ENCODE results near the gene IL1R1.

The IL1R1 gene

DNA sequence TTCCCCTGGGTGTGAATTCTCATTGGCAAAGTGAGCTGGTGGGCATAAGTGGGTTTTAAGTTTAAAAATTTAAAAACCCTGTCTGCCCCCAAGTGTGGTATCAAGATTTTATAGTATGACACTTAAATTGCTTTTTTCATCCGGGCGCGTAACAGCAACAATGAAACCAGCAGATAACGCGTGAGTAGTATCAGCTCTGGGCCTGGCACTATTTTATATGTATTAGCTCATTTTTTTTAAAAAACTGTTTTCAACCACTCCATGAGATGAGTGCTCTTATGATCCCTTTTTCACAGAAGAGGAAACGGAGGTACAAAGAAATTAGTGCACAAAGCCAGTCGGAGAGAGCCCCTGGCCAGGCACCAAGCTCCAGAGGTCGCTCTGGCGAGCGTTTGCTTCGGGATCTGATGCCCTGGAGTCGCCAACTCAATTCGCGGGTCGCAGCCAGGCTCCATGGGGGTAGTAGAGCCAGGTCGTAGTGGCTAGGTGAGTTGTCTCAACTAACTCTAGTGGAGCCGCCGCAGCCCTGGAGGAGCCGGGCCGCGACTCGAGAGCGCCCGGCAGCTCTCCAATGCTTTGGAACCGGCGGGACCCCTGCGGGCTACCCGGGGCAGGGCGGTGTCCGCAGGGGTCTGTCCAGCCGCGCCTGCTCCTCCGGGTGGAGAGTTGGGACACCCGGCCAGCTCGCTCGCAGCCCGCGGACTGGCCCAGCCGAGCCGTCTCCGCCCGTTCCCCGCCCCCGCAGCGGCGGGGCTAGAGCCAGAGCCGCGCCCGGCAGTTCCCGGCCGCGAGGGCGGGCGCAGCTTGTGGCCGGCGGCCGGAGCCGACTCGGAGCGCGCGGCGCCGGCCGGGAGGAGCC, at the start of gene IL1R1:
Gene IL1R1, plus strand, starts transcription at position 777 of the 859 bp plus-strand sequence. CDS start 14,979 bp downstream, outside the sequence.
- H3K9me3 ChIP-seq, result peaks cover 0 to 18% (median 18%) of the 10 kb centered on the region in 3 donors
- TF ChIP-seq, protein P1, sequence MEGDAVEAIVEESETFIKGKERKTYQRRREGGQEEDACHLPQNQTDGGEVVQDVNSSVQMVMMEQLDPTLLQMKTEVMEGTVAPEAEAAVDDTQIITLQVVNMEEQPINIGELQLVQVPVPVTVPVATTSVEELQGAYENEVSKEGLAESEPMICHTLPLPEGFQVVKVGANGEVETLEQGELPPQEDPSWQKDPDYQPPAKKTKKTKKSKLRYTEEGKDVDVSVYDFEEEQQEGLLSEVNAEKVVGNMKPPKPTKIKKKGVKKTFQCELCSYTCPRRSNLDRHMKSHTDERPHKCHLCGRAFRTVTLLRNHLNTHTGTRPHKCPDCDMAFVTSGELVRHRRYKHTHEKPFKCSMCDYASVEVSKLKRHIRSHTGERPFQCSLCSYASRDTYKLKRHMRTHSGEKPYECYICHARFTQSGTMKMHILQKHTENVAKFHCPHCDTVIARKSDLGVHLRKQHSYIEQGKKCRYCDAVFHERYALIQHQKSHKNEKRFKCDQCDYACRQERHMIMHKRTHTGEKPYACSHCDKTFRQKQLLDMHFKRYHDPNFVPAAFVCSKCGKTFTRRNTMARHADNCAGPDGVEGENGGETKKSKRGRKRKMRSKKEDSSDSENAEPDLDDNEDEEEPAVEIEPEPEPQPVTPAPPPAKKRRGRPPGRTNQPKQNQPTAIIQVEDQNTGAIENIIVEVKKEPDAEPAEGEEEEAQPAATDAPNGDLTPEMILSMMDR (IDR thresholded peaks at IDR 0.05), result no peak
- peak within 1 kb of the TSS; percentile 87 to 91 for H3K27ac ChIP-seq
- peak within 1 kb of the TSS; percentile 66 to 69 for H3K4me3 ChIP-seq
- DNase-seq, result peak; percentile 78 to 91
- H3K4me1 ChIP-seq, result peaks cover 0 to 12% (median 6%) of the 10 kb centered on the region in 4 donors
- peaks cover 9 to 25% (median 16%) of the 10 kb centered on the region in 3 donors for H3K36me3 ChIP-seq
- no peaks in the 10 kb centered on the region for H3K27me3 ChIP-seq
- intact Hi-C loops (cut with DNase I; ENCODE audit: low total_unique reads), result loop anchor here (10.0 kb wide), 1 partner anchor 77 kb away; no protein-coding TSS in a partner anchor

DNA sequence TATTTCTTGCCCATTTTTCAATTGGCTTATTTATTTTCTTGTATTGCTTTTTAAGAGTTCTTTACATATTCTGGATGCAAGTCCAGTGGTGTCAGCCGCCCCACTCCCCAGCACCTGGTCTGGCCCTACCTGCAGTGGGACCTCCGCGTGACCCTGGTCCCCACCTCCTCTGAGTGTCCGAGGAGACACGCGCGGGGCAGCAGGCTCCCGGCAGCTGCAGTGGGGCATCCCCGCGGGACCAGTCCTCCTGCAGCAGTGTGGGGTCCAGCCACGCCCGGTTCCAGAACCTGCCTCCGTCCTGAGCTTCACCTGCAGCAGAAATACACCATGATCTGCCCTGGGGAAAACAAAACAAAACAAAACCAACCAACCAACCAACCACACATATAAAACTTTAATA, 48.9 kb upstream of the IL1R1 start:
- Histone ChIP-seq H3K27ac (no peak overlapping the region), H3K27me3 (no peaks in the 10 kb centered on the region), H3K4me3 (no peak overlapping the region), H3K4me1 (no peaks in the 10 kb centered on the region), H3K9me3 (no peaks in the 10 kb centered on the region), H3K36me3 (no peaks in the 10 kb centered on the region)
- TF ChIP-seq, protein P1 (IDR thresholded peaks at IDR 0.05), result no peak
- DNase-seq, result no peak
- intact Hi-C loops (cut with DNase I; ENCODE audit: low total_unique reads), result no loop called here

GRCh38 chr2:102094917-102095316, 47.6 kb upstream of the IL1R1 start:
- intact Hi-C loops (cut with DNase I; ENCODE audit: low total_unique reads), result no loop called here
- no peak overlapping the region for H3K27ac ChIP-seq
- TF ChIP-seq, protein P1 (IDR thresholded peaks at IDR 0.05), result no peak

GRCh38 chr2:102096103-102096502, 46.4 kb upstream of the IL1R1 start:
- intact Hi-C loops (cut with DNase I; ENCODE audit: low total_unique reads), result no loop called here
- no peaks in the 10 kb centered on the region for H3K4me1 ChIP-seq
- no peak for DNase-seq
- H3K27me3 ChIP-seq, result no peaks in the 10 kb centered on the region
- no peak overlapping the region for H3K4me3 ChIP-seq
- H3K27ac ChIP-seq, result no peak overlapping the region
- no peaks in the 10 kb centered on the region for H3K9me3 ChIP-seq
- TF ChIP-seq, protein P1 (IDR thresholded peaks at IDR 0.05), result no peak
- H3K36me3 ChIP-seq, result no peaks in the 10 kb centered on the region

More at GRCh38 chr2:102094917-102095316, 47.6 kb upstream of the IL1R1 start:
- H3K36me3 ChIP-seq, result no peaks in the 10 kb centered on the region
- DNase-seq, result no peak
- H3K9me3 ChIP-seq, result no peaks in the 10 kb centered on the region
- no peaks in the 10 kb centered on the region for H3K27me3 ChIP-seq
- H3K4me1 ChIP-seq, result no peaks in the 10 kb centered on the region
- no peak overlapping the region for H3K4me3 ChIP-seq

DNA sequence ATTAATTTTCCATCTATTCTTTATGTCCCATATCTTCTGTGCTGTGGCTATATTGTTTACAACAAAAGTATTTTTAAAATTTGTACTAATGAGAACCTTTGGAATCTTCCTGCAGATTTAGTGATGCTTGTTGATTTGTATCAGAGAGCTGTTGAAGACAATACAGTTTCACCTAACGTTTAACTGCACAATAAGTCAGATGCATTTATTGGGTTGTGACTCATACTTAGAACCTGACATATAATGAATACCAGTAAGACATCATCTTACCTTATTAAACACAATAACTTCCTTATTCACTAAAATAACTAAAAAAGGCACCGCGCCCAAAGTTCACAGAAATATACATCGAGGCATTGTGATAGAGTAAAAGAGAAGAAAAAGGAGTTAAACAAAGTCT, 43.8 kb upstream of the IL1R1 start:
- H3K27me3 ChIP-seq, result no peaks in the 10 kb centered on the region
- TF ChIP-seq, protein P1 (IDR thresholded peaks at IDR 0.05), result no peak
- no peak overlapping the region for H3K27ac ChIP-seq
- H3K4me1 ChIP-seq, result peaks cover 0 to 6% (median 1%) of the 10 kb centered on the region in 4 donors
- DNase-seq, result no peak
- intact Hi-C loops (cut with DNase I; ENCODE audit: low total_unique reads), result no loop called here
- no peaks in the 10 kb centered on the region for H3K36me3 ChIP-seq
- no peak overlapping the region for H3K4me3 ChIP-seq
- no peaks in the 10 kb centered on the region for H3K9me3 ChIP-seq
